K562 (cell line): ENCODE data around the gene FERMT3. TPM values are rescaled to one million over a fixed set of nuclear protein-coding genes. Genes with fewer than 3 reads are reported as not detected.

Experiments
- ATAC-seq: fragments of 200-7000 bp; cut with Tn5 transposase; 3 replicates; pipeline ENCODE4 v1.9.1; 2020; ENCODE audit warnings: moderate library complexity
- BruUV-seq: library from RNA; stranded (reverse); fragments of 400-500 nt; replicated peaks from 2 replicates; lab custom pipeline; 2021; lab: Mats Ljungman, UMichigan
- CTCF ChIA-PET: fragments of 300-600 bp; formaldehyde crosslinking; extraction: SDS; loops from one replicate; lab custom pipeline; 2021; ENCODE audit warnings: low intra/inter-chr PET ratio; lab: Yijun Ruan, JAX
- POLR2A ChIA-PET: fragments of 300-600, 350-650 bp; sonication (Branson Sonifier 250); formaldehyde crosslinking; extraction: SDS; loops from one replicate; lab custom pipeline; 2021; ENCODE audit warnings: antibody characterized with exemption, inconsistent platforms; lab: Yijun Ruan, JAX
- DNase-seq, 4 experiments: peaks; one replicate each; pipeline versions ENCODE4 v3.0.0 to v3.0.0-alpha.2; 2011 to 2018; ENCODE audit warnings: low spot score in 3 of 4, mixed read lengths in 3 of 4; ENCODE audit errors: extremely low read depth in 1 of 4
- FAIRE-seq: peaks from 2 replicates; lab custom pipeline; 2011; peaks lifted over from hg19 to GRCh38; lab: Jason Lieb, UNC
- H2AFZ ChIP-seq: 2 replicates; pipeline ENCODE4 v1.6.0; 2011; ENCODE audit warnings: low read depth, low read length, control low read depth, inconsistent platforms
- H3K27ac ChIP-seq: fragments of 200-600 bp; 3 replicates; pipeline ENCODE4 v1.8.0; 2011; ENCODE audit warnings: low read depth, mild to moderate bottlenecking, control low read depth, inconsistent platforms, low read length, moderate library complexity, mixed read lengths; ENCODE audit errors: extremely low read depth
- H3K27me3 ChIP-seq, 2 experiments: fragments of 300-600 bp in 1 of 2; 2 replicates in 1 of 2; 3 replicates in 1 of 2; pipeline versions ENCODE4 v1.6.0 to v1.8.0; 2011; ENCODE audit warnings: inconsistent platforms in 2 of 2, low read length in 2 of 2, mild to moderate bottlenecking in 1 of 2, mixed read lengths in 1 of 2, moderate library complexity in 1 of 2; ENCODE audit not compliant: control insufficient read depth in 2 of 2, insufficient read depth in 2 of 2
- H3K36me3 ChIP-seq: fragments of 300-600 bp; 3 replicates; pipeline ENCODE4 v1.8.0; 2011; ENCODE audit warnings: mild to moderate bottlenecking, low read length, inconsistent platforms; ENCODE audit not compliant: control insufficient read depth, insufficient read depth
- H3K4me1 ChIP-seq, 2 experiments: fragments of 200-600 bp in 1 of 2; replicated peaks in 1 of 2; 2 replicates in 1 of 2; 3 replicates in 1 of 2; pipeline versions ENCODE4 v1.5.1 to v1.8.0; 2011; ENCODE audit warnings: inconsistent platforms in 2 of 2, low read length in 2 of 2, mild to moderate bottlenecking in 1 of 2, mixed read lengths in 1 of 2, moderate library complexity in 1 of 2; ENCODE audit not compliant: control insufficient read depth in 2 of 2, insufficient read depth in 2 of 2
- H3K4me2 ChIP-seq: 2 replicates; pipeline ENCODE4 v1.6.1; 2011; ENCODE audit warnings: low read length, control low read depth, inconsistent platforms, mixed read lengths; ENCODE audit not compliant: insufficient read depth
- H3K4me3 ChIP-seq: fragments of 200-600 bp; sonication (generic), shearing (Covaris generic); 2 replicates; pipeline ENCODE4 v1.5.1; 2016; ENCODE audit warnings: control low read depth, inconsistent platforms
- H3K79me2 ChIP-seq: fragments of 200-600 bp; 3 replicates; pipeline ENCODE4 v1.8.0; 2011; ENCODE audit warnings: low read length, inconsistent platforms; ENCODE audit not compliant: control insufficient read depth, insufficient read depth
- H3K9ac ChIP-seq, 2 experiments: 2 replicates each; pipeline versions ENCODE4 v1.6.0 to v1.6.1; 2011; ENCODE audit warnings: low read depth in 2 of 2, low read length in 2 of 2, control low read depth in 1 of 2, inconsistent platforms in 1 of 2, mild to moderate bottlenecking in 1 of 2, mixed read lengths in 1 of 2; ENCODE audit not compliant: insufficient read depth in 1 of 2
- H3K9me1 ChIP-seq: one replicate; pipeline ENCODE4 v1.6.0; 2011; ENCODE audit warnings: inconsistent platforms, mild to moderate bottlenecking, low read length, moderate library complexity; ENCODE audit not compliant: control insufficient read depth, insufficient read depth
- H3K9me3 ChIP-seq: replicated peaks from 2 replicates; pipeline ENCODE4 v1.5.1; 2011; ENCODE audit warnings: low read depth, low read length, inconsistent platforms; ENCODE audit not compliant: control insufficient read depth, insufficient read depth
- H4K20me1 ChIP-seq: replicated peaks from 2 replicates; pipeline ENCODE4 v1.6.1; 2011; ENCODE audit warnings: low read length, inconsistent platforms, mixed read lengths; ENCODE audit not compliant: control insufficient read depth, insufficient read depth
- CREB3L1 ChIP-seq: fragments of 450-650 bp; IDR thresholded peaks from 2 replicates; pipeline ENCODE4 v1.6.1; 2014; ENCODE audit warnings: low read depth, mild to moderate bottlenecking, moderate library complexity, borderline replicate concordance
- RUNX1 ChIP-seq: sonication (generic); IDR thresholded peaks from 2 replicates; pipeline ENCODE4 v1.6.1; 2016; ENCODE audit warnings: antibody characterized with exemption, low read depth
- TCF7 ChIP-seq: sonication (generic); IDR thresholded peaks from 2 replicates; pipeline ENCODE4 v1.6.1; 2016; ENCODE audit warnings: antibody characterized with exemption, borderline replicate concordance
- ZNF165 ChIP-seq: fragments of 250-450 bp; sonication (Bioruptor Pico); IDR thresholded peaks from 2 replicates; pipeline ENCODE4 v1.4.0; 2020; ENCODE audit warnings: borderline replicate concordance
- ZNF311 ChIP-seq: fragments of 250-450 bp; sonication (Bioruptor Pico); IDR thresholded peaks from 2 replicates; pipeline ENCODE4 v1.4.0; 2020; ENCODE audit warnings: mild to moderate bottlenecking, moderate library complexity
- WGBS: fragments of 100-300 bp; shearing (Covaris generic); methylation state at CpG from one replicate; pipeline ENCODE4 v1.1.6; 2016; ENCODE audit warnings: low coverage, mixed read lengths; ENCODE audit not compliant: insufficient coverage; ENCODE audit errors: missing lambda C conversion rate; 5-methylcytosine and 5-hydroxymethylcytosine counted together
- in situ Hi-C: fragments of 300-500 bp; cut with MboI; formaldehyde crosslinking; loops from 4 replicates; pipeline ENCODE4 v1.15.0; 2018; ENCODE audit warnings: inconsistent platforms, mixed read lengths
- intact Hi-C: fragments of 100-400 bp; cut with micrococcal nuclease; formaldehyde crosslinking; loops from 2 replicates; pipeline ENCODE4 v1.14.2; 2022
- polyA plus RNA-seq, 8 experiments: library from polyadenylated mRNA; depleted of rRNA in 4 of 8; stranded (reverse) in 5 of 8; unstranded in 3 of 8; fragments of >200 nt; fragmentation: Nextera tagmentation in 2 of 8; fragmentation: Illumina TruSeq in 1 of 8; extraction: Ambion mirVana in 2 of 8; extraction: Trizol in 1 of 8; gene quantifications; 2 replicates each; pipeline versions ENCODE4 v1.2.1 to v1.2.3, GENCODE V29; 2011 to 2014; ENCODE audit warnings: inconsistent platforms in 1 of 8, missing spikeins in 1 of 8
- total RNA-seq, 7 experiments: library from RNA; depleted of rRNA in 6 of 7; stranded (reverse); fragments of >200 nt in 6 of 7; fragmentation: Illumina TruSeq in 2 of 7; extraction: Trizol in 2 of 7; gene quantifications; 2 replicates each; pipeline versions ENCODE4 v1.2.1 to v1.2.3, GENCODE V29; 2011 to 2021; ENCODE audit warnings: low replicate concordance in 1 of 7

Gene FERMT3
- total and polyA plus RNA-seq, 9 of the 15 experiments (the other 6 are each of a cell fraction or from before 2014, with no cell fraction given): 3.2 to 275 (median 79.7) TPM

DNA sequence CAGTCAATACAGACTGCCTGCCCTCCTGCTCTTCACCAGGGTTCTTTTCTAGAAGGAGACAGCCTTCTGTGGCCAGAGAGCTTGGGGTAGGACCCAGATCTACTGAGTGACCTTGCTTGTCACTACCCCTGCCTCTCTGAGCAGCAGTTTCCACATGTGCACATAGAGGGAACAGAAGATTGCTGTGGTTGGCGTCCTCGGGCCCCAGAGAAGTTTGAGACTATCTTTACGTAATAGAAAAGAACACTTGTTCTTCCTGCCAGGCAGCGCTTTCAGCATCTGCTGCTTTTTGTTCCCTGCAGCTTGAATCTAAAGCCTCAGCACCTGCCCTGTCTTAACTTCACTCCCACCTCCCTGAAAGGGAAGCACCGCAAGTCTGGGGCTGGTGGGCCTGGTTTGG, 32.5 kb downstream of the FERMT3 start:
- in situ Hi-C loops: no loop called here
- Histone ChIP-seq H3K4me1 (peaks cover 31 to 66% of the 10 kb centered on the region in 2 experiments), H3K4me2 (no peak overlapping the region), H3K9me3 (no peaks in the 10 kb centered on the region), H3K36me3 (peaks cover 59% of the 10 kb centered on the region), H3K27ac (peak overlapping the region; percentile 33; the same call in 2 of the 3 replicates), H3K4me3 (no peak overlapping the region), H3K79me2 (peaks cover 52% of the 10 kb centered on the region), H3K9ac (no peak overlapping the region; a peak in 1 of 4 replicates), H4K20me1 (0 out of 2 replicates have a peak, but pooled peaks cover 3% of the 10 kb centered on the region), H3K27me3 (no peaks in the 10 kb centered on the region), H2AFZ (no peak overlapping the region), H3K9me1 (no peaks in the 10 kb centered on the region)
- CTCF ChIA-PET: no interaction called here
- 90% methylated on average over 5 of the region's 5 CpGs for whole genome bisulfite sequencing
- no peak for FAIRE-seq
- POLR2A ChIA-PET: interaction anchor here (0.8 to 1.6 kb wide), 6 partner anchors 8 to 29 kb away, joined by 3 to 9 read pairs (median 3); partner anchors contain the start of genes DNAJC4 and PPP1R14B
- no peak for ATAC-seq
- no peak for DNase-seq
- intact Hi-C loops: no loop called here
- TF ChIP-seq RUNX1 (no peak), CREB3L1 (no peak), TCF7 (no peak), ZNF165 (CRISPR knock-in tag) (no peak), ZNF311 (CRISPR knock-in tag) (no peak)
- BruUV-seq: no TSS peak
